Measurements from ENCODE around the gene C17orf100. TPM values are rescaled to one million over a fixed set of nuclear protein-coding genes. Genes with fewer than 3 reads are reported as not detected.

C17orf100 gene
- total RNA-seq, 1 experiment from 2014 or later = 0.70 TPM

DNA sequence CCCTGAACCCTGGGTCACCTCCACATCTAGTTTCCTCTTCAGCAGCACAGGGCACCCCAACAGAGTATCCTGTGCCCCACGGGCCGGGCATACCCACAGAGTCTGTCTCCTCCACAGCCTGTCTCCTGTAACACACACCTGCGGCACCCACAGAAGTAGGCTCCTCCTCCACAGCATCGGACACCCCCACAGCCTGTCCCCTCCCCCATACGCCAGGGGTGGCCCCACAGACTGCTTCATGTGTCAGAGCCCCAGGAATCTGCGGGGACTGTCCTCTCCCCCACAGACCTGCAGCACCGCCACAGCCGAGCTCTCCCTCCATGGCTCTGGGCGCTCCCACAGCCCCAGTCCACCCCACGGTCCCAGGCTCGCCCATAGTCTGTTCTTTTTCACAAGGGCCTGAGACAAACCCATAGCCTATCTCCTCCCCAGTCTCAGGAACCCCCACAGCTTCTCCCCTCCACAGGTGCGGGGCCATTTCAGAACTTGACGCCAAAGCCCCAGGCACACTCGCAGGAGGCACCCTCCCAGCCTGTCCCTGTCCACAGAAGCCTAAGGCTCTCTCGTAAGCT lies 12.5 kb upstream of the C17orf100 start:
- TF ChIP-seq, protein P1, sequence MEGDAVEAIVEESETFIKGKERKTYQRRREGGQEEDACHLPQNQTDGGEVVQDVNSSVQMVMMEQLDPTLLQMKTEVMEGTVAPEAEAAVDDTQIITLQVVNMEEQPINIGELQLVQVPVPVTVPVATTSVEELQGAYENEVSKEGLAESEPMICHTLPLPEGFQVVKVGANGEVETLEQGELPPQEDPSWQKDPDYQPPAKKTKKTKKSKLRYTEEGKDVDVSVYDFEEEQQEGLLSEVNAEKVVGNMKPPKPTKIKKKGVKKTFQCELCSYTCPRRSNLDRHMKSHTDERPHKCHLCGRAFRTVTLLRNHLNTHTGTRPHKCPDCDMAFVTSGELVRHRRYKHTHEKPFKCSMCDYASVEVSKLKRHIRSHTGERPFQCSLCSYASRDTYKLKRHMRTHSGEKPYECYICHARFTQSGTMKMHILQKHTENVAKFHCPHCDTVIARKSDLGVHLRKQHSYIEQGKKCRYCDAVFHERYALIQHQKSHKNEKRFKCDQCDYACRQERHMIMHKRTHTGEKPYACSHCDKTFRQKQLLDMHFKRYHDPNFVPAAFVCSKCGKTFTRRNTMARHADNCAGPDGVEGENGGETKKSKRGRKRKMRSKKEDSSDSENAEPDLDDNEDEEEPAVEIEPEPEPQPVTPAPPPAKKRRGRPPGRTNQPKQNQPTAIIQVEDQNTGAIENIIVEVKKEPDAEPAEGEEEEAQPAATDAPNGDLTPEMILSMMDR (conservative IDR thresholded peaks at IDR 0.05) = no peak
- H3K9me3 Mint-ChIP-seq = no peaks in the 10 kb centered on the region
- no peak overlapping the region for H3T11ph ChIP-seq (ENCODE audit: low read length)
- H3K56ac ChIP-seq (ENCODE audit: insufficient read length, low read depth, low read length) = no peak overlapping the region
- H4K8ac ChIP-seq (replicated peaks; ENCODE audit: insufficient read length, low read depth, low read length) = no peak overlapping the region
- H3K9ac ChIP-seq (ENCODE audit: extremely low read depth, insufficient read length, low read length) = peak overlapping the region; percentile 4
- peaks cover 8 to 25% (median 25%) of the 10 kb centered on the region in 3 experiments; a peak in 6 of 7 replicates for H3K36me3 Mint-ChIP-seq (ENCODE audit: insufficient read depth in 1 of 3, low read depth in 3 of 3)
- H3K23ac ChIP-seq (ENCODE audit: insufficient read length, low read depth, low read length) = no peak overlapping the region
- H3K27me3 ChIP-seq (ENCODE audit: insufficient read depth, low read length) = no peaks in the 10 kb centered on the region
- no peak overlapping the region for H4K5ac ChIP-seq (ENCODE audit: insufficient read length, low read depth, low read length)
- no peaks in the 10 kb centered on the region for H3K4me1 ChIP-seq (ENCODE audit: insufficient read depth, low read length)
- peak overlapping the region; percentile 99 for H3K4me2 ChIP-seq (ENCODE audit: insufficient read depth, insufficient read length, low read length)
- H3K27ac Mint-ChIP-seq = peak overlapping the region in 2 of 3 experiments; percentile 28 to 89; a peak in 2 of 7 replicates
- H3K27ac ChIP-seq (ENCODE audit: insufficient read length, low read depth, low read length) = no peak overlapping the region
- peak overlapping the region; percentile 91 to 94 for H3K4me3 Mint-ChIP-seq
- H3K14ac ChIP-seq (ENCODE audit: insufficient read depth, low read length) = no peak overlapping the region; the same call in 1 of the 2 replicates
- H2BK120ac ChIP-seq (ENCODE audit: low read depth, low read length, poor library complexity, severe bottlenecking) = no peak overlapping the region
- H3K18ac ChIP-seq (ENCODE audit: insufficient read length, low read depth, low read length) = no peak overlapping the region
- peaks cover 15 to 20% of the 10 kb centered on the region in 2 experiments for H3K4me1 Mint-ChIP-seq
- DNase-seq = no peak
- no peak overlapping the region for H2BK12ac ChIP-seq (ENCODE audit: insufficient read length, low read depth, low read length)
- no peaks in the 10 kb centered on the region for H3K79me1 ChIP-seq (ENCODE audit: insufficient read depth, low read depth, low read length, poor library complexity, severe bottlenecking)
- no peak overlapping the region for H2AFZ ChIP-seq (ENCODE audit: low read length)
- H3K27me3 Mint-ChIP-seq (ENCODE audit: low read depth) = no peaks in the 10 kb centered on the region; the same call in 1 of the 2 replicates
- no peak overlapping the region for H2AK5ac ChIP-seq (ENCODE audit: insufficient read length, low read length)
- no peak overlapping the region for H4K91ac ChIP-seq (ENCODE audit: insufficient read length, low read depth, low read length)
- no peak overlapping the region for H2BK15ac ChIP-seq (ENCODE audit: low read depth, low read length)
- WGBS (ENCODE audit: extremely low coverage, insufficient read length, low lambda C conversion rate) = no CpG with 5 or more reads among the region's 15 CpGs
- H3K4ac ChIP-seq (ENCODE audit: low read depth, low read length) = no peak overlapping the region
- peaks cover 2% of the 10 kb centered on the region; the same call in 1 of the 2 replicates for H3K79me2 ChIP-seq (ENCODE audit: insufficient read depth, low read length)
- no peak overlapping the region for H2BK5ac ChIP-seq (ENCODE audit: insufficient read length, low read length)
- H3K9me3 ChIP-seq (ENCODE audit: control insufficient read depth, low read depth, low read length) = no peaks in the 10 kb centered on the region
- no peaks in the 10 kb centered on the region for H4K20me1 ChIP-seq (ENCODE audit: control insufficient read depth, insufficient read depth, insufficient read length)
- H2BK20ac ChIP-seq (ENCODE audit: low read depth, low read length, poor library complexity, severe bottlenecking) = no peak overlapping the region
- peaks cover 18% of the 10 kb centered on the region for H3K23me2 ChIP-seq (ENCODE audit: insufficient read length, low read depth, low read length, poor library complexity, severe bottlenecking)

Measured in H9 (cell line).